ENCODE results near the gene CLEC14A. TPM values are rescaled to one million over a fixed set of nuclear protein-coding genes. Genes with fewer than 3 reads are reported as not detected.
A peak's percentile ranks its signal among the peaks of the same experiment; 100 is the strongest.

CLEC14A gene
- total RNA-seq, 2 donors from 2014 or later = not detected

DNA sequence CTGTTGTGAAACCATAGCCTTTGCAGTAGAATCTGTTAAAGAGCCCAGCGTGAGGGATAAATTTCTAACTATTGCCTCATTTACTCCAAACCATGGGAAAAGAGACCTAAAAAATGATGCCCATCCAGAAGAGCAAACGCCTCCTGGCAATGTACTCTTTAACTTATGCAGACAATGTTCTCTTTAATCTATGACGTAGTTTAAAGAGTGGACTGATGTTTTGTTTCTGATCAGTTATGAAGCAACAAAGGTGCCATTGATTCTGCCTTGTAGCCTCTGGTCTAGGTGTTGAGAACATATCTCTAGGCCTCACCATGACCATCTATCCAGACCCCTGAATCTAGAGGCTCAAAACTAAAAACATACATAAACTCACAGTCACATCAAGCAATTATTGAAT is 34.8 kb downstream of the CLEC14A start:
- H3K9me3 Mint-ChIP-seq = no peaks in the 10 kb centered on the region
- ATAC-seq (replicated peaks) = no peak
- no peak overlapping the region for H3K27ac Mint-ChIP-seq
- no peaks in the 10 kb centered on the region for H3K27me3 Mint-ChIP-seq
- no peaks in the 10 kb centered on the region for H3K4me1 Mint-ChIP-seq
- no peak overlapping the region for H3K4me3 Mint-ChIP-seq
- H3K36me3 Mint-ChIP-seq (ENCODE audit: low read depth) = no peaks in the 10 kb centered on the region

DNA sequence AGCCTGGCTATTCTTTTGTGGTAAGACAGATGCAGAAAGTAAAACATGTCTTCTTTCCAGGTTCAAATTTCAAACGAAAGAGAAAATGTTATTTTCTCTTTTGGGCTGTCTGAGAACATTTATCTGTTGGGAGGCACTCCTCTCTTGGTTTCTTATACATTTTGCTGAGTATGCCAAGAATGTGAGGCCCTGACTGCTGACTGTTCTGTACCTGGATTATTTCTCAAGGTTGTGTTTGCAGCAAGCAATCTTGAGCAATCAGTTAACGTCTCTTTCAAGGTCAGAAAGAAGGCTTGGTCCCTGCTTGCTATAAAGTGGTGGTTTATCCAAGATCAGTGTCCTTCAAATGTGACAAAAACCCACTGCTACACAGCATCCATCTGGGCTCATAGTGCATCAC is 38.3 kb downstream of the CLEC14A start:
- H3K4me1 Mint-ChIP-seq = no peaks in the 10 kb centered on the region
- no peaks in the 10 kb centered on the region for H3K9me3 Mint-ChIP-seq
- no peak overlapping the region for H3K27ac Mint-ChIP-seq
- H3K27me3 Mint-ChIP-seq = peaks cover 7% of the 10 kb centered on the region
- H3K4me3 Mint-ChIP-seq = no peak overlapping the region
- no peaks in the 10 kb centered on the region for H3K36me3 Mint-ChIP-seq (ENCODE audit: low read depth)
- no peak for ATAC-seq (replicated peaks)

DNA sequence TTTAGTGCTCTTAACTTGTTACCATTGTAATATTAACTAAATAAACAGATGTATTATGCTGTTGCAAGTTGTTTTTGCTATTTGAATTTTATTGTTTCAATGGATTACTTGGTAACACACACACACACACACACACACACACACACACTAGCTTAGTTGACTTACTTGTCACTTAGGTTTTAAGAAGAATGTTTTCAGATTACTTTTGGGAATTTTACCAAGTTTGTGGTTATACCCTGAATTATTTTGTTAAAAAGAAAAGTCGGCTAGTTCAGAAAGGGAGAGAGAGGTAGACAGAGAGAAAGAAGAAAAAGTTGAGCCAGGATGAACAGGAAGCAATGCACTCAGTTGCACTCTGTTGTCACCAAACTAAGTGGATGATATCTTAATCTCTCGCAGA is 42.9 kb downstream of the CLEC14A start:
- Mint-ChIP-seq H3K27me3 (peaks cover 38% of the 10 kb centered on the region), H3K36me3 (ENCODE audit: low read depth) (peaks cover 11% of the 10 kb centered on the region), H3K9me3 (no peaks in the 10 kb centered on the region), H3K4me1 (peaks cover 6% of the 10 kb centered on the region), H3K27ac (no peak overlapping the region), H3K4me3 (no peak overlapping the region)
- ATAC-seq (replicated peaks) = no peak

DNA sequence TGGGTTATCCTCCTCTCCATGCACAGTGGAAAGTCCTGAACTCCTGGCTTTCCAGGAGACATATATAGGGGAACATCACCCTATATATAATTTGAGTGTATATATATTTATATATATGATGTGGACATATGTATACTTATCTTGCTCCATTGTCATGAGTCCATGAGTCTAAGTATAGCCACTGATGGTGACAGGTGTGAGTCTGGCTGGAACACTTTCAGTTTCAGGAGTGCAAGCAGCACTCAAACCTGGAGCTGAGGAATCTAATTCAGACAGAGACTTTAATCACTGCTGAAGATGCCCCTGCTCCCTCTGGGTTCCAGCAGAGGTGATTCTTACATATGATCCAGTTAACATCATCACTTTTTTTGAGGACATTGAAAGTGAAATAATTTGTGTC is 43.8 kb downstream of the CLEC14A start:
- peaks cover 47% of the 10 kb centered on the region for H3K27me3 Mint-ChIP-seq
- H3K9me3 Mint-ChIP-seq = no peaks in the 10 kb centered on the region

DNA sequence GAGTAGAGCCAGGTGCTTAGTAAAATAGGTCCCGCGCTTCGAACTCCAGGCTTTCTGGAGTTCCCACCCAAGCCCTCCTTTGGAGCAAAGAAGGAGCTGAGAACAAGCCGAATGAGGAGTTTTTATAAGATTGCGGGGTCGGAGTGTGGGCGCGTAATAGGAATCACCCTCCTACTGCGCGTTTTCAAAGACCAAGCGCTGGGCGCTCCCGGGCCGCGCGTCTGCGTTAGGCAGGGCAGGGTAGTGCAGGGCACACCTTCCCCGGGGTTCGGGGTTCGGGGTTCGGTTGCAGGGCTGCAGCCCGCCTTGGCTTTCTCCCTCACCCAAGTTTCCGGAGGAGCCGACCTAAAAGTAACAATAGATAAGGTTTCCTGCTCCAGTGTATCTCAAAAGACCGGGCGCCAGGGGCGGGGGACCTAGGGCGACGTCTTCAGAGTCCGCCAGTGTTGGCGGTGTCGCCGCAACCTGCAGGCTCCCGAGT is 44.6 kb downstream of the CLEC14A start:
- Mint-ChIP-seq H3K27me3 (peaks cover 51% of the 10 kb centered on the region), H3K4me3 (peak overlapping the region; percentile 5)

More for the DNA sequence above, 43.8 kb downstream of the CLEC14A start:
- no peak for ATAC-seq (replicated peaks)
- H3K36me3 Mint-ChIP-seq (ENCODE audit: low read depth) = peaks cover 11% of the 10 kb centered on the region
- peak overlapping the region; percentile 5 for H3K4me3 Mint-ChIP-seq
- peaks cover 6% of the 10 kb centered on the region for H3K4me1 Mint-ChIP-seq
- no peak overlapping the region for H3K27ac Mint-ChIP-seq

DNA sequence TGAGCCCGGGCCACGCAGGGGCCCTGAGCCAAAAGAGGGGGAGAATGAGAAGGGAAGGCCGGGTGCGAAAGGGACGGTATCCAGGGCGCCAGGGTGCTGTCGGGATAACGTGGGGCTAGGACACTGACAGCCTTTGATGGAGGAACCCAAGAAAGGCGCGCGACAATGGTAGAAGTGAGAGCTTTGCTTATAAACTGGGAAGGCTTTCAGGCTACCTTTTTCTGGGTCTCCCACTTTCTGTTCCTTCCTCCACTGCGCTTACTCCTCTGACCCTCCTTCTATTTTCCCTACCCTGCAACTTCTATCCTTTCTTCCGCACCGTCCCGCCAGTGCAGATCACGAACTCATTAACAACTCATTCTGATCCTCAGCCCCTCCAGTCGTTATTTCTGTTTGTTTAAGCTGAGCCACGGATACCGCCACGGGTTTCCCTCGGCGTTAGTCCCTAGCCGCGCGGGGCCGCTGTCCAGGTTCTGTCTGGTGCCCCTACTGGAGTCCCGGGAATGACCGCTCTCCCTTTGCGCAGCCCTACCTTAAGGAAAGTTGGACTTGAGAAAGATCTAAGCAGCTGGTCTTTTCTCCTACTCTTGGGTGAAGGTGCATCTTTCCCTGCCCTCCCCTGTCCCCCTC is 45.2 kb downstream of the CLEC14A start:
- Mint-ChIP-seq H3K27me3 (peaks cover 54% of the 10 kb centered on the region), H3K4me3 (peak overlapping the region; percentile 31), H3K27ac (no peak overlapping the region), H3K4me1 (peaks cover 6% of the 10 kb centered on the region), H3K9me3 (peaks cover 4% of the 10 kb centered on the region), H3K36me3 (ENCODE audit: low read depth) (peaks cover 11% of the 10 kb centered on the region)
- peak; percentile 6 for ATAC-seq (replicated peaks)

More for the DNA sequence above, 44.6 kb downstream of the CLEC14A start:
- Mint-ChIP-seq H3K4me1 (peaks cover 6% of the 10 kb centered on the region), H3K36me3 (ENCODE audit: low read depth) (peaks cover 11% of the 10 kb centered on the region), H3K27ac (no peak overlapping the region), H3K9me3 (no peaks in the 10 kb centered on the region)
- ATAC-seq (replicated peaks) = no peak

DNA sequence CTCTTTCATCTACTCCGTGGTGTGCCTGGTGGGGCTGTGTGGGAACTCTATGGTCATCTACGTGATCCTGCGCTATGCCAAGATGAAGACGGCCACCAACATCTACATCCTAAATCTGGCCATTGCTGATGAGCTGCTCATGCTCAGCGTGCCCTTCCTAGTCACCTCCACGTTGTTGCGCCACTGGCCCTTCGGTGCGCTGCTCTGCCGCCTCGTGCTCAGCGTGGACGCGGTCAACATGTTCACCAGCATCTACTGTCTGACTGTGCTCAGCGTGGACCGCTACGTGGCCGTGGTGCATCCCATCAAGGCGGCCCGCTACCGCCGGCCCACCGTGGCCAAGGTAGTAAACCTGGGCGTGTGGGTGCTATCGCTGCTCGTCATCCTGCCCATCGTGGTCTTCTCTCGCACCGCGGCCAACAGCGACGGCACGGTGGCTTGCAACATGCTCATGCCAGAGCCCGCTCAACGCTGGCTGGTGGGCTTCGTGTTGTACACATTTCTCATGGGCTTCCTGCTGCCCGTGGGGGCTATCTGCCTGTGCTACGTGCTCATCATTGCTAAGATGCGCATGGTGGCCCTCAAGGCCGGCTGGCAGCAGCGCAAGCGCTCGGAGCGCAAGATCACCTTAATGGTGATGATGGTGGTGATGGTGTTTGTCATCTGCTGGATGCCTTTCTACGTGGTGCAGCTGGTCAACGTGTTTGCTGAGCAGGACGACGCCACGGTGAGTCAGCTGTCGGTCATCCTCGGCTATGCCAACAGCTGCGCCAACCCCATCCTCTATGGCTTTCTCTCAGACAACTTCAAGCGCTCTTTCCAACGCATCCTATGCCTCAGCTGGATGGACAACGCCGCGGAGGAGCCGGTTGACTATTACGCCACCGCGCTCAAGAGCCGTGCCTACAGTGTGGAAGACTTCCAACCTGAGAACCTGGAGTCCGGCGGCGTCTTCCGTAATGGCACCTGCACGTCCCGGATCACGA is 46.0 kb downstream of the CLEC14A start:
- no peak overlapping the region for H3K27ac Mint-ChIP-seq

DNA sequence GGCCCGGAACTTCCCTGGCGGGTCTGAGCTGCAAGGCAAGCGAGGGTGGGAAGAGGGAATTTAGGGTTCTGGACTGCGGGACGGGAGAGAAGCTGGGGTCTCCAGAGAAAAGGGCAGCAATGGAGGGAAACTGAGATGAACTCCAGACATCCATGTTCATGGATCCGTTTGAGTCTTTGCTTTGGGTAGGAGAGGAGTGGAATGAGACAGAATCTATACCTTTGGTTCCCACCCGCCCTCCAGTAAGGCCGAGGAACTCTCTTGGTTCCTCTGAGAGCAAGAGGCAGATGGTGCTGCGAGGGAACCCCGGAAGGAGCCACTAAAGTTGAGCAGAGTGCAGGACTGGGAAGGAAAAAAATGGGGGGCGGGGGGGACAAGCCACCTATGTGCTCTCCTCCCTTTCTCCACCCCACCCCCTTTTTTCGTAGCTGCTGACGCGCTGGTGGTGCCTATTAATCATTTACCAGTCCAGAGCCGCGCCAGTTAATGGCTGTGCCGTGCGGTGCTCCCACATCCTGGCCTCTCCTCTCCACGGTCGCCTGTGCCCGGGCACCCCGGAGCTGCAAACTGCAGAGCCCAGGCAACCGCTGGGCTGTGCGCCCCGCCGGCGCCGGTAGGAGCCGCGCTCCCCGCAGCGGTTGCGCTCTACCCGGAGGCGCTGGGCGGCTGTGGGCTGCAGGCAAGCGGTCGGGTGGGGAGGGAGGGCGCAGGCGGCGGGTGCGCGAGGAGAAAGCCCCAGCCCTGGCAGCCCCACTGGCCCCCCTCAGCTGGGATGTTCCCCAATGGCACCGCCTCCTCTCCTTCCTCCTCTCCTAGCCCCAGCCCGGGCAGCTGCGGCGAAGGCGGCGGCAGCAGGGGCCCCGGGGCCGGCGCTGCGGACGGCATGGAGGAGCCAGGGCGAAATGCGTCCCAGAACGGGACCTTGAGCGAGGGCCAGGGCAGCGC is 47.0 kb downstream of the CLEC14A start:
- ATAC-seq (replicated peaks) = peak; percentile 23
- Mint-ChIP-seq H3K9me3 (peaks cover 4% of the 10 kb centered on the region), H3K36me3 (ENCODE audit: low read depth) (peaks cover 11% of the 10 kb centered on the region), H3K4me3 (peak overlapping the region; percentile 62), H3K4me1 (peaks cover 6% of the 10 kb centered on the region), H3K27ac (no peak overlapping the region), H3K27me3 (peaks cover 52% of the 10 kb centered on the region)

More for the DNA sequence above, 46.0 kb downstream of the CLEC14A start:
- Mint-ChIP-seq H3K27me3 (peaks cover 56% of the 10 kb centered on the region), H3K9me3 (peaks cover 4% of the 10 kb centered on the region), H3K4me1 (peaks cover 6% of the 10 kb centered on the region), H3K4me3 (peak overlapping the region; percentile 31), H3K36me3 (ENCODE audit: low read depth) (peaks cover 11% of the 10 kb centered on the region)
- peak; percentile 37 for ATAC-seq (replicated peaks)

DNA sequence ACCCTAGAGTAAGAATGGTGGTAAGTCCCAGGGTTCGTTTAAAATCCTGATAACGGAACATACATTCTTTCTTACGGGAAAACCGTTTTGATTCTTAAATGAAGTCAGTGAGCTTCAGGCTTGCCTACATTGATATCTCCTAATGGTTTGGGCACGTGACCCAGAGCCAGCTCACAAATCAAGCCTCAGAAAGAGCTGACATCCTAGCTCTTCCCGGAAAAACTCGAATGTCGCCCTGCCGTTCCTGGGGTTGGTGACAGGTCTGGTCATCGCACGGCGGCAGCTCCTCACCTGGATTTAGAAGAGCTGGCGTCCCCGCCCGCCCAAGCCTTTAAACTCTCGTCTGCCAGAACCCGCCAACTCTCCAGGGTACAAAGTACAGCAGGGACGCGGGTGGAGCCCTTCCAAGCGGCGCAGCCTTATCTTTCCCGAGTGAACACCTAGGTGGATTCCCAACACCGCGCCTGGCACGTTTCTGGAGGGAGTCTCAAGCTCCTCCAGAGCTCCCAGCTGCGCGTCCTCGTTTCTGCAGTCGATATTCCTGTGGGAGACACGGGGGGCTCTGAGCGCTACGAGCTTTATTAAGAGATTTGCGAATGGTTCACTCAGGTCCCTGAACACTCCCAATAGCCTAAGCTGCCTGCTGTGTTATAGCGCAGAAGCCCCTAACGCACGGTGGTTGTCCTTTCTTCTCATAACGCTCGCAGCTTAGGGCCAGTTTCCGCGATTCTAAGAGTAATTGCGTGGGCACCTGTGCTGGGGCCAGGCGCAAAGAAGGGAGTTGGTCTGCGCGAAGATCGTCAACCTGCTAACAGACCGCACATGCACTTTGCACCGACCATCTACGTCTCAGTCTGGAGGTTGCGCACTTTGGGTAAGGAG is 47.9 kb downstream of the CLEC14A start, which contains the start of gene SSTR1:
TSS of gene SSTR1 (plus strand) at position 169 of the 882 bp plus-strand sequence. CDS start 1,486 bp downstream, outside the sequence.
- Mint-ChIP-seq H3K4me3 (peak within 1 kb of the TSS; percentile 62), H3K27ac (no peak within 1 kb of the TSS), H3K4me1 (peaks cover 6% of the 10 kb centered on the region), H3K36me3 (ENCODE audit: low read depth) (peaks cover 11% of the 10 kb centered on the region), H3K27me3 (peaks cover 49% of the 10 kb centered on the region), H3K9me3 (peaks cover 4% of the 10 kb centered on the region)
- no peak for ATAC-seq (replicated peaks)

DNA sequence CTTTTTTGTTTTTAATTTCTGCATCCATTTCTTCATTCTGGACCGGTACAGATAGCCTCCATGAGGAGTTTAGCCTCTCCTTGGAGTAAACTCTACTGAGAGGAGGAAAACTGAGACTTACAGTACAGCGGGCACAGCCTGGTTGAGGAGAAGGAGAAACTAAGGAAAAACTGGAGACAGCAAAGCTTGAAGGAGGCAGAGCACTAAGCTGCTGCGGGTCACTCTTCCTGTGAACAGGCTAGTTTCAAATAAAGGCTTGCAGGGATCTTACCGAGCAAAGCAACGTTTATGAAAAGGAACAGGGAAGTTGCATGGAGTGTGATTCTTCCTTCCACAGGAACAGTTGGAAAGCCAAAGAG is 48.5 kb downstream of the CLEC14A start:
- Mint-ChIP-seq H3K36me3 (ENCODE audit: low read depth) (peaks cover 11% of the 10 kb centered on the region), H3K27me3 (peaks cover 49% of the 10 kb centered on the region)

DNA sequence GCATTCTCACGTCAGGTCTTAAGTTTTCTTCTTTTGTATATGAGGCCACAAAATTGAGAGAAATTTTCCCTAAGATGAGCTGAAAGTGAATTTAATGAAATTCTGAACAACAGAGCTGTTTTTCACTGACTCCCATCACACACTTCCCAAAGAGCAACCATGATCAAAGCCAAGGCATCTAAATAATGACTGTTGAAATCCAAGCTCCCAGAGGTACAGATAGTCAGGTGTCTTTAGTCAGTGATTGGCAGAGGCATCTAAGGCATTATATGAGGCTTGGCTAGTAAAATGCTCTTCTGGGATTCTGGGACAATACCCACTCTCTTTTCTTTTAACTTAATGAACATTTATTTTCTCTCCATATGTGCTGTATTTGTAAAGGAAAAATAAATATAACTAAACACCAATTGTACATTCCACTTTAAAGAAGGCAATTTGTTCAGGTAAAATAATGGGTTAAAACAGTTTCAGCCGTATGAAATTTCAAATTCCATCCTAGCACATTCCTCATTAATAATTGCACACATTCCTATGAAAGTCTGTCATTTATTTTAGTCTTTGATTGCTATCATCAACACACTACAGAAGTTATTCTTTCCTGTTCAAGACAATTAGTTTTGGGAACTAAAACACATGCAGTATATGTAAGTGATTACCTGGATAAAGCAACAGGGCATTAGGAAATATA is 49.1 kb downstream of the CLEC14A start:
- Mint-ChIP-seq H3K27me3 (peaks cover 46% of the 10 kb centered on the region), H3K36me3 (ENCODE audit: low read depth) (peaks cover 8% of the 10 kb centered on the region), H3K4me1 (peaks cover 6% of the 10 kb centered on the region), H3K4me3 (no peak overlapping the region), H3K27ac (no peak overlapping the region), H3K9me3 (peaks cover 4% of the 10 kb centered on the region)
- ATAC-seq (replicated peaks) = no peak

More for the DNA sequence above, 48.5 kb downstream of the CLEC14A start:
- H3K9me3 Mint-ChIP-seq = peaks cover 4% of the 10 kb centered on the region
- H3K4me1 Mint-ChIP-seq = peaks cover 6% of the 10 kb centered on the region
- H3K27ac Mint-ChIP-seq = no peak overlapping the region
- ATAC-seq (replicated peaks) = no peak
- no peak overlapping the region for H3K4me3 Mint-ChIP-seq

DNA sequence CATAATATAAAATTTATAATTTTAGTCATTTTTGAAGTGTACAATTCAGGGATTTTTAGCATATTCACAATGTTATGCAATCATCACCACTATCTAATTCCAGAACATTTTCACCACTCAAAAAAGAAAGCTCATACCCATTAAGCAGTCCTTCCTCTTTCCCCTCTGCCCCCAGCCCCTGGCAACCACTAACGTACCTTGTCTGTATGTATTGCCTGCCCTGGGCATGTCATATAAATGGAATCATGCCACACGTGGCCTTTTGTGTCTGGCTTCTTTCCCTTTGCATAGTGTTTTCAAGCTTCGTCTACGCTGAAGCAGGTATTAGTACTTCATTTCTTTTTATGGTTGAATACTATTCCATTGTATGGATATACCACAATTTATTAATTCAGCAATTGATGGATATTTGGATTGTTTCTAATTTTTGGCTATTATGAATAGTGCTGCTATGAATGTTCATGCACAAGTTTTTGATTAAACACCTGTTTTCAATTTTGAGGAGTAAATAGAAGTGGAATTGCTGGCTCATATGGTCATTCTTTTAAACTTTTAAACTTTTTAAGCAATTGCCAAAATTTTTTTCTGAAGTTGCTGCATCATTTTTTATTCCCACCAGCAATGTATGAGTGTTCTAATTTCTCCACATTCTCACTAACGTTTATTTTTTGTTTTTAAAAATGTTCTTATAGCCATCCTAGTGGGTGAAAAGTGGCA is 49.8 kb downstream of the CLEC14A start:
- peaks cover 6% of the 10 kb centered on the region for H3K4me1 Mint-ChIP-seq
- peaks cover 5% of the 10 kb centered on the region for H3K36me3 Mint-ChIP-seq (ENCODE audit: low read depth)
- peaks cover 4% of the 10 kb centered on the region for H3K9me3 Mint-ChIP-seq
- H3K4me3 Mint-ChIP-seq = no peak overlapping the region
- H3K27ac Mint-ChIP-seq = no peak overlapping the region
- H3K27me3 Mint-ChIP-seq = peaks cover 43% of the 10 kb centered on the region
- ATAC-seq (replicated peaks) = no peak

All from activated T-helper 17 cell treated with anti-CD3 and anti-CD28 coated beads, Interleukin-2, amount 50 U/mL, for 72 hours (primary cell).